CD4-positive, alpha-beta memory T cell (primary cell): ENCODE results near the gene WNT7B. TPM values are rescaled to one million over a fixed set of nuclear protein-coding genes. Genes with fewer than 3 reads are reported as not detected.

Experiments
- CTCF ChIA-PET: fragments of 350-600 bp; sonication (Branson Sonifier 250); formaldehyde crosslinking; loops from one replicate; lab custom pipeline; 2021; ENCODE audit warnings: inconsistent platforms; ENCODE audit not compliant: partially characterized antibody; lab: Charles Lee
- POLR2A ChIA-PET: fragments of 350-600 bp; sonication (Branson Sonifier 250); formaldehyde crosslinking; loops from one replicate; lab custom pipeline; 2021; ENCODE audit not compliant: partially characterized antibody; lab: Charles Lee
- DNase-seq, 5 donors: peaks; one replicate each; pipeline versions ENCODE4 v3.0.0 to v3.0.0-alpha.2; 2020 to 2022; ENCODE audit warnings: mixed read lengths in 1 of 5
- H3K27ac ChIP-seq: one replicate; pipeline ENCODE4 v1.7.0; 2013; ENCODE audit warnings: low read depth, low read length
- H3K27me3 ChIP-seq: 2 replicates; pipeline ENCODE4 v1.7.0; 2013; ENCODE audit warnings: mild to moderate bottlenecking, low read length, moderate library complexity; ENCODE audit not compliant: insufficient read depth
- H3K36me3 ChIP-seq: 2 replicates; pipeline ENCODE4 v1.7.0; 2013; ENCODE audit warnings: mild to moderate bottlenecking, low read length, moderate library complexity; ENCODE audit not compliant: insufficient read depth
- H3K4me1 ChIP-seq: 2 replicates; pipeline ENCODE4 v1.7.0; 2013; ENCODE audit warnings: mild to moderate bottlenecking, low read length, moderate library complexity; ENCODE audit not compliant: insufficient read depth
- H3K4me3 ChIP-seq, 2 donors: one replicate each; pipeline ENCODE4 v1.7.0; 2013; ENCODE audit warnings: low read length in 2 of 2, mild to moderate bottlenecking in 1 of 2
- H3K9me3 ChIP-seq, 2 donors: one replicate each; pipeline ENCODE4 v1.7.0; 2013; ENCODE audit warnings: low read length in 2 of 2, control low read depth in 1 of 2; ENCODE audit not compliant: control insufficient read depth in 1 of 2
- H3K27ac Mint-ChIP-seq, 7 donors: one replicate each; pipeline ENCODE4 v1.8.0; 2020 to 2021; ENCODE audit warnings: mixed read lengths in 7 of 7, mild to moderate bottlenecking in 6 of 7, inconsistent platforms in 3 of 7, moderate library complexity in 3 of 7
- H3K27me3 Mint-ChIP-seq, 2 donors: one replicate each; pipeline ENCODE4 v1.8.0; 2020 to 2021; ENCODE audit warnings: mixed read lengths in 2 of 2
- H3K36me3 Mint-ChIP-seq, 2 donors: one replicate each; pipeline ENCODE4 v1.8.0; 2020 to 2021; ENCODE audit warnings: mixed read lengths in 2 of 2, inconsistent platforms in 1 of 2, mild to moderate bottlenecking in 1 of 2
- H3K4me1 Mint-ChIP-seq, 4 donors: one replicate each; pipeline ENCODE4 v1.8.0; 2020 to 2021; ENCODE audit warnings: mixed read lengths in 4 of 4, mild to moderate bottlenecking in 1 of 4
- H3K4me3 Mint-ChIP-seq, 8 donors: one replicate each; pipeline ENCODE4 v1.8.0; 2020 to 2021; ENCODE audit warnings: mixed read lengths in 8 of 8, mild to moderate bottlenecking in 7 of 8, moderate library complexity in 6 of 8, inconsistent platforms in 3 of 8
- H3K9me3 Mint-ChIP-seq, 8 donors: one replicate each; pipeline ENCODE4 v1.8.0; 2020 to 2021; ENCODE audit warnings: mixed read lengths in 8 of 8, mild to moderate bottlenecking in 5 of 8, inconsistent platforms in 3 of 8, moderate library complexity in 1 of 8
- intact Hi-C: fragments of 100-400 bp; cut with micrococcal nuclease; formaldehyde crosslinking; loops from one replicate; pipeline ENCODE4 v1.15.1; 2023
- polyA plus RNA-seq, 2 donors: library from polyadenylated mRNA; unstranded; fragments of 300-500 nt; fragmentation: Illumina TruSeq; gene quantifications; one replicate each; pipeline ENCODE4 v1.2.3, GENCODE V29; 2021
- total RNA-seq, 2 experiments: library from RNA; stranded (reverse); gene quantifications; one replicate each; pipeline ENCODE4 v1.2.3, GENCODE V29; 2021

WNT7B gene
- total and polyA plus RNA-seq, 4 experiments from 2014 or later: not detected

- peaks cover 0 to 2% (median 0%) of the 10 kb centered on the region in 4 donors for H3K4me1 Mint-ChIP-seq
- intact Hi-C loops: no loop called here
- no peaks in the 10 kb centered on the region for H3K4me1 ChIP-seq
- no peaks in the 10 kb centered on the region for H3K36me3 ChIP-seq
- no peaks in the 10 kb centered on the region for H3K9me3 ChIP-seq
- ChIA-PET CTCF (no interaction called here), POLR2A (no interaction called here)
- H3K9me3 Mint-ChIP-seq: no peaks in the 10 kb centered on the region
- peaks cover 8% of the 10 kb centered on the region for H3K27me3 ChIP-seq
- H3K27me3 Mint-ChIP-seq: peaks cover 17 to 27% of the 10 kb centered on the region in 2 donors
- no peak overlapping the region for H3K27ac Mint-ChIP-seq
- DNase-seq: no peak
- H3K4me3 Mint-ChIP-seq: no peak overlapping the region
- no peak overlapping the region for H3K4me3 ChIP-seq
- no peak overlapping the region for H3K27ac ChIP-seq
- H3K36me3 Mint-ChIP-seq: no peaks in the 10 kb centered on the region
Observed at GRCh38 chr22:45966320-45966894, 10.6 kb downstream of the WNT7B start.

- Mint-ChIP-seq H3K4me1 (peaks cover 0 to 2% (median 0%) of the 10 kb centered on the region in 4 donors), H3K9me3 (no peaks in the 10 kb centered on the region), H3K36me3 (no peaks in the 10 kb centered on the region), H3K27ac (no peak overlapping the region), H3K4me3 (no peak overlapping the region), H3K27me3 (peaks cover 17 to 25% of the 10 kb centered on the region in 2 donors)
- no peak overlapping the region for H3K4me3 ChIP-seq
- H3K27me3 ChIP-seq: peaks cover 7% of the 10 kb centered on the region
- ChIA-PET CTCF (no interaction called here), POLR2A (no interaction called here)
- H3K27ac ChIP-seq: no peak overlapping the region
- intact Hi-C loops: no loop called here
- no peaks in the 10 kb centered on the region for H3K36me3 ChIP-seq
- no peaks in the 10 kb centered on the region for H3K4me1 ChIP-seq
- no peak for DNase-seq
- H3K9me3 ChIP-seq: no peaks in the 10 kb centered on the region
Observed at GRCh38 chr22:45965563-45965962, 11.4 kb downstream of the WNT7B start.

DNA sequence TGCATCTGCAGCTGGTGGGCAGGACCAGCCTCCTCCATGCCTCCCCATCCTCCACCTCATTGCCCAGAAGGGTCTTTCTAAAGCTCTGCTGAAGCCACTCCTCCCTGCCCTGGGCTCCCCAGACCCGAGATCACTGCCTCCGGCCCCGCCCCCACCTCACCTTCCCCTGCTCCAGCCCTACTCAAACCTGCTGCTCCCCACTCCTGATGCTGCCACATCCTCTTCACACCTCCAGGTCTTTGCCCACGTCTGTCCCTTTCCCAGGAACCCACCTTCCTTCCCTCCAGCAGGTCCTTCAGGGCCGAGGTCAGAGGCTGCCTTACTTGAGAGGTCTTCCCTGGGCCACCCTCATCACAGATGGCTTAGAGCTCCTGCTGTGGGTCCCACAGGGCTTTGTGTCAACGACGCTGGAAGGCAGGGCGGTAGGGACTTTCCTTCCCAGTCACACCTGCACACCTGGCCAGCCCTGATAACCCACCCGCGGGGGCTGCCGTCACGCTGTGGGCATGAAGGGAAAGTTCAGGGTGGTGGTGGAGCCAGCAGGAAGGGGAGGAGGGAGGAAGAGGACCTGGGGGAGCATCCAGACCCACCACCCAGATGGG is 11.9 kb downstream of the WNT7B start:
- DNase-seq: no peak
- CTCF ChIA-PET: no interaction called here
- intact Hi-C loops: no loop called here
- H3K36me3 ChIP-seq: no peaks in the 10 kb centered on the region
- Mint-ChIP-seq H3K27ac (no peak overlapping the region), H3K4me1 (peaks cover 0 to 2% (median 0%) of the 10 kb centered on the region in 4 donors), H3K9me3 (no peaks in the 10 kb centered on the region), H3K36me3 (no peaks in the 10 kb centered on the region), H3K4me3 (no peak overlapping the region), H3K27me3 (peaks cover 18 to 23% of the 10 kb centered on the region in 2 donors)
- H3K4me3 ChIP-seq: no peak overlapping the region
- H3K27me3 ChIP-seq: peaks cover 5% of the 10 kb centered on the region
- H3K4me1 ChIP-seq: no peaks in the 10 kb centered on the region
- H3K27ac ChIP-seq: no peak overlapping the region
- POLR2A ChIA-PET: no interaction called here
- no peaks in the 10 kb centered on the region for H3K9me3 ChIP-seq

DNA sequence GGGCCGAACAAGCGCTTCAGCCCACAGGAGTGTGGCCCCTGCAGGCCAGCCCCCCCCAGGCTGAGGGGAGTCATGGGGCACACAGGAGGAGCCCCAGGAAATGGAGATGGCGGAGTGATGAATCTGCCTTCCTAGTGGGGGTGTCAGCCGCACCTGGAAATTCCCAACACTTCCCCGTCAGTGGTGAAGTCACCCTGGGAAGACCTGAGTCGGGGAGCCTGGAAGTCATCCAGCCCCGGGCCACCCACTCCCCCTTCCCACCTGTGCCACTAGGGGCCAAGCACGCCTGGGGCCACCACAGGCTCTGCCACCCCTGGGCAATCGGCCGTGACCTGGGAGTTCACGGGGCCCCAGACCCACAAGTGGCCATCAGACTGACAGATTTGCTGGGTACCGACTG is 12.6 kb downstream of the WNT7B start:
- peaks cover 2% of the 10 kb centered on the region for H3K27me3 ChIP-seq
- intact Hi-C loops: no loop called here
- ChIA-PET POLR2A (no interaction called here), CTCF (no interaction called here)
- no peaks in the 10 kb centered on the region for H3K36me3 ChIP-seq
- no peaks in the 10 kb centered on the region for H3K4me1 ChIP-seq
- Mint-ChIP-seq H3K27me3 (peaks cover 13 to 16% of the 10 kb centered on the region in 2 donors), H3K4me3 (no peak overlapping the region), H3K9me3 (no peaks in the 10 kb centered on the region), H3K4me1 (no peaks in the 10 kb centered on the region), H3K27ac (no peak overlapping the region), H3K36me3 (no peaks in the 10 kb centered on the region)
- no peak overlapping the region for H3K4me3 ChIP-seq
- H3K27ac ChIP-seq: no peak overlapping the region
- no peak for DNase-seq
- no peaks in the 10 kb centered on the region for H3K9me3 ChIP-seq

DNA sequence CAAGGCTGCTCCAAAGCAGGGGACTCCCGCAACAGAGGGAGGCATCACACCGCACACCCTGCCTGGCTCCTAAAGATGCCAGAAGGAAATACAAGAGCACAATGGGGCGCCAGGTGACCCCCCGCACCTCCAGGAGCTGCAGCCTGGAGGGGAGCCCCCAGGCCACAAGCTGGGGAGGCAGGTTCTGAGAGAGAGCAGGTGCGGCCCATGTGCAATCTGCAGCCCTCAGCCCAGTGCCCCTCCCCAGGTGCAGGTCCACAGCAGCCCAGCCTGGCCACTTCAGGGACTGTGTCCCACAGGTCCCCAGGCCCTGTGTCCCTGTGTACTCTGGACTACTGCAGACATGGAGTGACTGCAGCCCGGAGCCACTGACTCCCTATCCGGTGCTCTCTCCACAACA is 13.1 kb downstream of the WNT7B start:
- Histone ChIP-seq H3K4me1 (no peaks in the 10 kb centered on the region), H3K4me3 (no peak overlapping the region), H3K27ac (no peak overlapping the region), H3K36me3 (no peaks in the 10 kb centered on the region), H3K9me3 (no peaks in the 10 kb centered on the region), H3K27me3 (no peaks in the 10 kb centered on the region)
- Mint-ChIP-seq H3K36me3 (no peaks in the 10 kb centered on the region), H3K27me3 (peaks cover 12 to 16% of the 10 kb centered on the region in 2 donors), H3K4me3 (no peak overlapping the region), H3K27ac (no peak overlapping the region), H3K4me1 (no peaks in the 10 kb centered on the region), H3K9me3 (no peaks in the 10 kb centered on the region)
- POLR2A ChIA-PET: no interaction called here
- intact Hi-C loops: no loop called here
- CTCF ChIA-PET: no interaction called here
- no peak for DNase-seq

- H3K27ac ChIP-seq: no peak overlapping the region
- intact Hi-C loops: no loop called here
- H3K4me1 Mint-ChIP-seq: no peaks in the 10 kb centered on the region
Observed at GRCh38 chr22:45962756-45963324, 14.1 kb downstream of the WNT7B start.

GRCh38 chr22:45962434-45962718 is 14.6 kb downstream of the WNT7B start:
- H3K4me3 ChIP-seq: no peak overlapping the region
- H3K4me1 Mint-ChIP-seq: no peaks in the 10 kb centered on the region
- CTCF ChIA-PET: no interaction called here

More at GRCh38 chr22:45962756-45963324, 14.1 kb downstream of the WNT7B start:
- Histone ChIP-seq H3K9me3 (no peaks in the 10 kb centered on the region), H3K4me3 (no peak overlapping the region), H3K4me1 (no peaks in the 10 kb centered on the region), H3K36me3 (no peaks in the 10 kb centered on the region), H3K27me3 (no peaks in the 10 kb centered on the region)
- DNase-seq: no peak
- POLR2A ChIA-PET: no interaction called here
- Mint-ChIP-seq H3K9me3 (no peaks in the 10 kb centered on the region), H3K4me3 (no peak overlapping the region), H3K27ac (no peak overlapping the region), H3K27me3 (peaks cover 4 to 9% of the 10 kb centered on the region in 2 donors), H3K36me3 (no peaks in the 10 kb centered on the region)
- CTCF ChIA-PET: no interaction called here

More at GRCh38 chr22:45962434-45962718, 14.6 kb downstream of the WNT7B start:
- H3K27ac ChIP-seq: no peak overlapping the region
- H3K27ac Mint-ChIP-seq: peak overlapping the region in 1 of 7 donors; percentile 4
- no peaks in the 10 kb centered on the region for H3K36me3 Mint-ChIP-seq
- POLR2A ChIA-PET: no interaction called here
- H3K27me3 Mint-ChIP-seq: peaks cover 4 to 9% of the 10 kb centered on the region in 2 donors
- DNase-seq: no peak
- no peaks in the 10 kb centered on the region for H3K36me3 ChIP-seq
- intact Hi-C loops: no loop called here
- H3K9me3 ChIP-seq: no peaks in the 10 kb centered on the region
- no peaks in the 10 kb centered on the region for H3K27me3 ChIP-seq
- H3K4me3 Mint-ChIP-seq: no peak overlapping the region
- H3K9me3 Mint-ChIP-seq: no peaks in the 10 kb centered on the region
- no peaks in the 10 kb centered on the region for H3K4me1 ChIP-seq
